Activated T-cell treated with anti-CD3 and anti-CD28 coated beads, Interleukin-2, amount 50 U/mL, for 4 hours (primary cell): ENCODE results near the gene FUT6. TPM values are rescaled to one million over a fixed set of nuclear protein-coding genes. Genes with fewer than 3 reads are reported as not detected.
A peak's percentile ranks its signal among the peaks of the same experiment; 100 is the strongest.
"Not testable (repeated sequence)": the region's sequence is repeated elsewhere in the genome, so short reads cannot be mapped to it uniquely, and the experiment has no call there.

Experiments used
- ATAC-seq, 2 donors: fragments of 200-7000 bp; cut with Tn5 transposase; one replicate each; pipeline ENCODE4 v1.10.0; 2021
- DNase-seq: peaks from one replicate; pipeline ENCODE4 v3.0.0-alpha.2; 2020
- H3K27me3 Mint-ChIP-seq: one replicate; pipeline ENCODE4 v1.8.0; 2021; ENCODE audit warnings: low read depth, mixed read lengths
- H3K36me3 Mint-ChIP-seq: one replicate; pipeline ENCODE4 v1.8.0; 2022; ENCODE audit warnings: mixed read lengths; ENCODE audit not compliant: insufficient read depth
- H3K4me1 Mint-ChIP-seq: one replicate; pipeline ENCODE4 v1.8.0; 2021; ENCODE audit warnings: low read depth, mixed read lengths
- H3K4me3 Mint-ChIP-seq: one replicate; pipeline ENCODE4 v1.8.0; 2021; ENCODE audit warnings: mild to moderate bottlenecking, moderate library complexity, mixed read lengths
- H3K9me3 Mint-ChIP-seq: one replicate; pipeline ENCODE4 v1.8.0; 2021; ENCODE audit warnings: mixed read lengths
- total RNA-seq, 3 donors: library from RNA; stranded (reverse); gene quantifications; one replicate each; pipeline ENCODE4 v1.2.1, GENCODE V29; 2021

The FUT6 gene
- total RNA-seq, 3 donors from 2014 or later, result not detected

DNA sequence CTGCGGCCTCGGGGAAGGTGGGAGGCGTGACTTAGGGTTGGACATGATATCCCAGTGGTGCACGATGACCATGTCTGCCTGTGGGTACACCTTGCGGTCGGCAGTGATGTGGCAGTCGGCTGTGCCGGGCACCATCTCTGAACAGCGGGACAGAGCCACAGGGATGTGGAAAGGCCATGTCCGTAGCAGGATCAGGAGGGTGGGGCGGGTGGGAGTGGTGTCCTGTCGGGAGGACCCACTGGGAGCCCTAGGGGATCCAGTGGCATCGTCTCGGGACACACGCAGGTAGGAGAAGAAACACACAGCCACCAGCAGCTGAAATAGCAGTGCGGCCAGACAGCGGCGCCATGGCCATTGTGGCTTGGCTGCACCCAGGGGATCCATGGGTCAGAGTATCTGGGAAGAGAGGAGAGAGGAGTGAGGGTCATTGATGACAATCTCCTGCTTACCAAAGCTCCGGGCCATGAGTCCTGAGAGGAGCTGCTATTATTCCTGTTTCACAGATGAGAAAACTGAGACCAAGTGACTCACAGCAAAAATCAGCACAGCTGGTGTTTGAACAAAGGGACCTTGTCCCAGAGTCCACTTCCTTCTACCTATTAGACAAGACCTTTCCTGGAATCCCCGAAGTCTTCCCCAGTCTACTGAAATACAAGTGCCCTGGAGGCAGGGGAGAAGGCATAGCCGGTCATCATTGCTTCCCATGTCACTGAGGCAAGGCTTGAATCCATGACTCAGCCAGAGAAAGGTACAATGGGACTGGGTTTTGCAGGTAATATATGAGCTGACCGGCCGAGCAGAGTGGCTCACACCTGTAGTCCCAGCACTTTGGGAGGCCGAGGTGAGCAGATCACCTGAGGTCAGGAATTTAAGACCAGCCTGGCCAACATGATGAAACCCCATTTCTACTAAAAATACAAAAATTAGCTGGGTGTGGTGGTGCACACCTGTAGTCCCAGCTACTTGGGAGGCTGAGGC is 5.2 kb upstream of the FUT6 start:
- H3K4me1 Mint-ChIP-seq, result no peaks in the 10 kb centered on the region
- DNase-seq (no peak), ATAC-seq (no peak)
- peaks cover 2% of the 10 kb centered on the region for H3K27me3 Mint-ChIP-seq
- H3K4me3 Mint-ChIP-seq, result no peak overlapping the region
- H3K36me3 Mint-ChIP-seq, result no peaks in the 10 kb centered on the region
- no peaks in the 10 kb centered on the region for H3K9me3 Mint-ChIP-seq

GRCh38 chr19:5843295-5843927 is 3.9 kb upstream of the FUT6 start:
- H3K4me1 Mint-ChIP-seq, result no peaks in the 10 kb centered on the region
- DNase-seq (no peak), ATAC-seq (no peak)
- no peak overlapping the region for H3K4me3 Mint-ChIP-seq
- H3K9me3 Mint-ChIP-seq, result no peaks in the 10 kb centered on the region
- no peaks in the 10 kb centered on the region for H3K36me3 Mint-ChIP-seq
- peaks cover 4% of the 10 kb centered on the region for H3K27me3 Mint-ChIP-seq

DNA sequence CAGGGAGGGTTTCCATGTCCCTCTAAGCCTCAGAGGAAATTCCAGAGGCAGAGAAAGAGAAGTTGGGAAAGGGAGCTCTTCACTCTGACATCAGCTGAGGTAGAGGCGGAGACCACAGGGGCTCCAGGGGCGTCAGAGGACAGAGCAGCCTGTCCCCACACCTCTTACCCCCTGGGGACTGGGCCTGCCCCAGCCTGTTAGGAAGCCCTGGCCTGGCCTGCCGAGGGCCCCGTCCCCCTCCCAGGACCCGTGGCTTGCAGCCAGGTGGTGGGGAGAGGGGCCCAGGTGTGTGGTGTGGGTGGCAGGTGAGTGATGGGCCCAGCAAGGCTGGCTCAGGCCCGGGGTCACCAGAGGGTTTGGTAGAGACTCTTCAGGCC is 2.2 kb upstream of the FUT6 start:
- not testable (repeated sequence) for H3K36me3 Mint-ChIP-seq, H3K9me3 Mint-ChIP-seq, H3K4me1 Mint-ChIP-seq, ATAC-seq, DNase-seq, H3K27me3 Mint-ChIP-seq, H3K4me3 Mint-ChIP-seq

DNA sequence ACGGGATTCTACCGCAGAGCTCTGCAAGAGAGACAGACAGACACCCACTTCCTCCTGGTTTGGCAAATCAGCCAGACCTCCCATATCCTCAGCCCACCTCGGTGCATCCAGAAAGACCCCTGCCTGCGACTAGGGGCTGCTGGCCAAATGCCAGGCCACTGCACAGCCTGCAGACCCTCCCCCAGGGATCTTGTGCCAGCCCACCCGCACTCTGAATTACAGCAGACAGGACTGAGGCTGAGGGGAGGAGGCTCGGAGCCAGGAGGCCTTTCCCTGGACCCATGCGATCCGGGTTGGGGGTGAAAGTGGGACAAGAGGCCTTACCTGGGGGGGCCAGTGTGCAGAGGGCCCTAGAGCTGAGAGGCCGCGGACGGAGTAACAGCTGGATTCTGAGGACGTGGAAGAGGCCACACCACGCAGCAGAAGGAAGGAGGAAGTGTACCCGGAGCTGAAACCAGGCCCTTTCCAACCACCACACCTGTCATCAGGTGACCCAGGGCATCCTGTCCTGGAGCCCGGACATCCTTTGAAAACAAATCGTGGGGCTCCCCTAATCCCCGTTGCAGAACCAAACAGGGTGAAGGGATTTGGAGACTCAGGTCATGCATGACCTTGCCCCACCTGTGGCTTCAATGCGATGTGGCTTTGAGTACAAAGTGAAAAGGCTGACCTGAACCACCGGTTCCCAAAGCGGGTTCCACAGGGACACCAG is 993 bp downstream of the FUT6 start:
- Mint-ChIP-seq H3K4me1 (no peaks in the 10 kb centered on the region), H3K4me3 (no peak overlapping the region), H3K9me3 (no peaks in the 10 kb centered on the region), H3K27me3 (peaks cover 7% of the 10 kb centered on the region), H3K36me3 (no peaks in the 10 kb centered on the region)
- DNase-seq (no peak), ATAC-seq (no peak)

GRCh38 chr19:5837761-5838352 is 1.6 kb downstream of the FUT6 start:
- Mint-ChIP-seq H3K4me1 (no peaks in the 10 kb centered on the region), H3K27me3 (peaks cover 5% of the 10 kb centered on the region), H3K9me3 (no peaks in the 10 kb centered on the region), H3K4me3 (no peak overlapping the region), H3K36me3 (no peaks in the 10 kb centered on the region)
- DNase-seq (no peak), ATAC-seq (no peak)

DNA sequence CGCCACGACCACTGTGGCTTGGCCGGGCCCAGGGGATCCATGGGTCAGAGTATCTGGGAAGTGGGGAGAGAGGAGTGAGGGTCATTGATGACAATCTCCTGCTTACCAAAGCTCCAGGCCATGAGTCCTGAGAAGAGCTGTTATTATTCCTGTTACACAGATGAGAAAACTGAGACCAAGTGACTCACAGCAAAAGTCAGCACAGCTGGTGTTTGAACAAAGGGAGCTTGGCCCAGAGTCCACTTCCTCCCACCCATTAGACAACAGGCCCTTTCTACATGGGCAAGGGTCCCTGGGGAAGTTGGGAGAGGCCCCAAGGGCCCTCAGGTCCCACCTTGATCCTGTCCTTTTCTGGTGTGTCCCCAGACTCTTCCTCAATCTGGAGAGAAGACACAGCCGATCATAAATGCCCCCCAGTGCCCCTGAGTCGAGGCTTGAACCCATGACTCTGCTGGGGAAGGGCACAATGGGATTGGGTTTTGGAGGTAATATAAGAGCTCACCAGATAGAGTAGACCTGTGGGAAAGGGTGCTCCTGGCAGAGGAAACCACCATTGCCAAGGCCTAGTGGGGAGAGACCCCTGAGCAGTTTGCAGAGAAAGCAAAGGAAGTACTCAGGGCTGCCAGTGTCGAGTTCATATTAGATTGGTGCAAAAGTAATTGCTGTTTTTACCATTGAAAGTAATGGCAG is 6.8 kb downstream of the FUT6 start:
- Mint-ChIP-seq H3K36me3 (no peaks in the 10 kb centered on the region), H3K4me1 (peaks cover 3% of the 10 kb centered on the region), H3K9me3 (no peaks in the 10 kb centered on the region), H3K4me3 (no peak overlapping the region), H3K27me3 (peaks cover 2% of the 10 kb centered on the region)
- DNase-seq, result no peak
- ATAC-seq, result no peak

DNA sequence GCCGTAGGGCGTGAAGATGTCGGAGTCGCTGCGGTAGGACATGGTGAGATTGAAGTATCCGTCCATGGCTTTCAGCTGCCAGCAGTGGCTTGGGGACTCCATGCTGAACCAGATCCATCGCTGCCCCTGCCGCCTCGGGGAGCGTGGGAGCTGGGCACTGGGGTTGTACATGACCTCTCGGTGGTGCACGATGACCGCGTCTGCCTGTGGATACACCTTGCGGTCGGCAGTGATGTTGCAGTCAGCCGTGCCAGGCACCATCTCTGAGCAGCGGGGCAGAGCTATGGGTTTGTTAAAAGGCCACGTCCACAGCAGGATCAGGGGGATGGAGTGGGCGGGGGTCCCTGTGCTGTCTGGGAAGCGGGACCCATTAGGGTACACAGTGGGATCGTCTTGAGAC is 7.4 kb downstream of the FUT6 start:
- peaks cover 2% of the 10 kb centered on the region for H3K27me3 Mint-ChIP-seq
- ATAC-seq, result no peak
- DNase-seq, result no peak

DNA sequence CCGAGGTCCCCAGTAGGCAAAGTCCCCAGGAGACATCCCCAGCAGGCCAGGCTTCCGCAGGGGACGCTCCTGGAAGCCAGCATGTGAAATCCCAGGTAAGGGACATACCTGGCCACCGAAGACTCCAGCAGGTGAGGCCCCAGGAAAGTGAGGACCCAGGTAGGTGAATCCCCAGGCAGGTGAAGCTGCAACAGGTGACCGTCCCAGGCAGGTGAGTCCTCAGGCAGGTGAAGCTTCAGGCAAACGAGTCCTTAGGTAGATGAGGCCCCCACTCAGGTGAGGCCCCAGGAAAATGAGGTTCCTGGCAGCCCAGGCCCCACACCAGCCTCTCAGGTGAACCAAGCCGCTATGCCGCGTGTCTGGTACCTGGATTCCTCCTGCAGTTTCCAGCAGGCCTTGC is 8.3 kb downstream of the FUT6 start:
- H3K36me3 Mint-ChIP-seq, result no peaks in the 10 kb centered on the region
- peaks cover 2% of the 10 kb centered on the region for H3K27me3 Mint-ChIP-seq
- H3K4me3 Mint-ChIP-seq, result no peak overlapping the region

More for the DNA sequence above, 7.4 kb downstream of the FUT6 start:
- Mint-ChIP-seq H3K9me3 (no peaks in the 10 kb centered on the region), H3K36me3 (no peaks in the 10 kb centered on the region), H3K4me3 (no peak overlapping the region), H3K4me1 (peaks cover 6% of the 10 kb centered on the region)

DNA sequence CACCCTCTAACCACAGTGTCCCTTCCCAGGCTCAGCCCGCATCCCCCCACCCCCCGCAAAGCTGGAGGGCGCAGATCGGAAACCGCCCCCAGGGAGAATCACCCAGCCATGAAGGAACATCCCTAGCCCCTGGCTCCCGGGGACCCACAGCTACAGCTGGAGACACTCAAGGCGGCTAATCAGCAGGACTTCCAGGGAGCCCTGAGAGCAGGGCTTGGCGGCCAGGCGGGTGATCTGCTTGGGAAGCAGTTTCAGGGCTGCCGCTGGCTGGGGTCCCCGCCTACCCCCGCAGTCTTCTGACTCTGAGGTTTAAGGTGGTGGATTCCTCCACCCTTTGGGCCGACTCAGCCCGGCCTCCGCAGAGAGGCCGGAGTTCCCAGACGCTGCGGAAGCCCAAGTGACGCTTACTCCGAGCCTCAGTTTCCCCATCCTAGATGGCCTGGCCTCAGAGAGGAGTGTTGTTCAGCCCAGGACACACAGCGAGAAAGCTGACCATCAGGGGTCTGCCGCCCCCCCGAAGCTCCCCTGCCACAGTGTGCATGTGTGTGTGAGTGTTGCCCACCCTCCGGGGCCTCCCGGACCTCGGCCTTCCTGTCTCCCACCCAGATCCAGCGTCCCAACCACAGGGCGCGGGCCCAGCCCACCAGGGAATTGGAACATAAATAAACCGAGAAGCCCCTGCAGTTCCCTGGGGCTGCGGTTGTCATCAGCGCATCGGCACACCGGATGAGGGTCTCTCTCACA is 9.8 kb downstream of the FUT6 start:
- peaks cover 9% of the 10 kb centered on the region for H3K4me1 Mint-ChIP-seq
- H3K36me3 Mint-ChIP-seq, result no peaks in the 10 kb centered on the region
- no peak for ATAC-seq
- H3K27me3 Mint-ChIP-seq, result peaks cover 2% of the 10 kb centered on the region
- DNase-seq, result no peak
- H3K9me3 Mint-ChIP-seq, result no peaks in the 10 kb centered on the region
- peak overlapping the region; percentile 41 for H3K4me3 Mint-ChIP-seq

More for the DNA sequence above, 8.3 kb downstream of the FUT6 start:
- peaks cover 9% of the 10 kb centered on the region for H3K4me1 Mint-ChIP-seq
- DNase-seq (no peak), ATAC-seq (no peak)
- H3K9me3 Mint-ChIP-seq, result no peaks in the 10 kb centered on the region

DNA sequence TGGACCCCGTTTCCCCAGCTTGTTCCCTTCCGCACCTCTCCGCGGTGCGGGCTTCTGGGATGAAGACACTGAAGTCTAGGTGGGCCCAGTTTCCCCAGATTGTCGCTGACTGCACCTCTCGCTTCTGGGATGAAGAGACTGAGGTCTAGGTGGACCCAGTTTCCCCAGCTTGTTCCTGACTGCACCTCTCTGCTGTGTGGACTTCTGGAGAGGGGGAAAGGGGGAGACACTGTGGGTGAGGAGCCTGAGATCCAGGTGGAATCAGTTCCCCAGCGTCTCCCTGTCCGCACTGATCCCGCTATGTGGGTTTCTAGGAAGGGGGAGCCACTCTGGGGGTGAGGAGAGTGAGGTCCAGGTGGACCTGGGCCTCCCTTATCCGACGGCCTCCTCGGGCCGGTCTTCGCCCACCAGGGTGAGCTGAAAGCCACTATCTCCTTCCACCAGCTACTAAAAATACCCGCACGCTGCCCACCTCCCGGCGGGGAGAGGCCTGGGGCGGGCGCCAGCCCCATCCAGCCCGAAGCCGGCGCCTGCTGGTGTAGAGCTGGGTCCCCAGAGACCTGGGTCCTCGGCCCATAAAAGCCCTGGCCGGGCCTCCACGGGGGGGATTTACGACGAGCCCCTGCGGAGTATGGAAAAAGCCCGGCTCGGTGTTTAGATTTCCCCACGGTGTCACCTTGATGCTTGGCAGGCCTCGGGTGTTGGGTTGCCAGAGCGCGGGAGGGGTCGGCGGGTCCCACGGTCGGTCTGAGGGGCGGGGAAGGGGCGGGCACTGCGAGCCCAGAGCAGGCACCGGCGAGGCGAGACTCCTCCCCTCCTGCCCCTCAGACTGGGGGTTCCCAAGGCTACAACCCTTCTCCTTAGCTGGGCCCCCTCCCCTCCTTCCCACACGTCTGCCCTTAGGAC is 10.6 kb downstream of the FUT6 start:
- no peak for ATAC-seq
- Mint-ChIP-seq H3K9me3 (no peaks in the 10 kb centered on the region), H3K36me3 (no peaks in the 10 kb centered on the region), H3K4me1 (peaks cover 9% of the 10 kb centered on the region), H3K4me3 (peak overlapping the region; percentile 96), H3K27me3 (peaks cover 2% of the 10 kb centered on the region)
- DNase-seq, result no peak

DNA sequence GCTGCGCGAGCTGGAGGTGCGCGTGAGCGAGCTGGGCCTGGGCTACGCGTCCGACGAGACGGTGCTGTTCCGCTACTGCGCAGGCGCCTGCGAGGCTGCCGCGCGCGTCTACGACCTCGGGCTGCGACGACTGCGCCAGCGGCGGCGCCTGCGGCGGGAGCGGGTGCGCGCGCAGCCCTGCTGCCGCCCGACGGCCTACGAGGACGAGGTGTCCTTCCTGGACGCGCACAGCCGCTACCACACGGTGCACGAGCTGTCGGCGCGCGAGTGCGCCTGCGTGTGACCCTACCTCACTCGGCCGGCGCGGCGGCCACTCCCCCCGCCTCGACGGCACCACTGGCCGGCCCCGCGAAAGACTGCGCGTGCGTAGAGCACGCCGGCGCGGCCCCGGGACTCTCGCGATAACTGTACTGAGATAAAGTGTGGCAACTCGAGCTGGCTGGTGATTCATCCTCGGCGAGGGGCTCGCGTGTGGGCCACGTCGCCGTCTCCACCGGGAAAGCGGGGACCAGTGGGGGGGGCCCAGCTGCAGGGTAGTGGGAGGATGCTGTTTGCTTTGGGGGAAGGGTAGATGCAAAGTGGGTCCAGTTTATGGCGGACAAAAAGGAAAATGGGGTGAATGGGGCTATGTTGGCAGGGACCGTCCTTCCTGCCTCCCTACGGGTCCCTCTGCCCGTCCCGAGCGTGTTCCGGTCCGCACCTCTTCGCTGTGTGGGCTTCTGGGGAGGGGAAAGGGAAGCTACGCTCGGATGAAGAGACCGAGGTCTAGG is 11.4 kb downstream of the FUT6 start:
- Mint-ChIP-seq H3K27me3 (peaks cover 2% of the 10 kb centered on the region), H3K4me1 (peaks cover 9% of the 10 kb centered on the region), H3K9me3 (no peaks in the 10 kb centered on the region), H3K36me3 (no peaks in the 10 kb centered on the region), H3K4me3 (peak overlapping the region; percentile 96)
- DNase-seq (peak; percentile 97), ATAC-seq (peak; percentile 83 to 85)

GRCh38 chr19:5827342-5827890 is 12.1 kb downstream of the FUT6 start:
- ATAC-seq (no peak), DNase-seq (no peak)
- Mint-ChIP-seq H3K9me3 (no peaks in the 10 kb centered on the region), H3K4me1 (peaks cover 9% of the 10 kb centered on the region), H3K36me3 (no peaks in the 10 kb centered on the region), H3K27me3 (peaks cover 2% of the 10 kb centered on the region), H3K4me3 (peak overlapping the region; percentile 81)
